ENCODE measurements around the gene ASB3. TPM values are rescaled to one million over a fixed set of nuclear protein-coding genes. Genes with fewer than 3 reads are reported as not detected.
"Not testable (repeated sequence)": the region's sequence is repeated elsewhere in the genome, so short reads cannot be mapped to it uniquely, and the experiment has no call there.

ASB3 gene, protein sequence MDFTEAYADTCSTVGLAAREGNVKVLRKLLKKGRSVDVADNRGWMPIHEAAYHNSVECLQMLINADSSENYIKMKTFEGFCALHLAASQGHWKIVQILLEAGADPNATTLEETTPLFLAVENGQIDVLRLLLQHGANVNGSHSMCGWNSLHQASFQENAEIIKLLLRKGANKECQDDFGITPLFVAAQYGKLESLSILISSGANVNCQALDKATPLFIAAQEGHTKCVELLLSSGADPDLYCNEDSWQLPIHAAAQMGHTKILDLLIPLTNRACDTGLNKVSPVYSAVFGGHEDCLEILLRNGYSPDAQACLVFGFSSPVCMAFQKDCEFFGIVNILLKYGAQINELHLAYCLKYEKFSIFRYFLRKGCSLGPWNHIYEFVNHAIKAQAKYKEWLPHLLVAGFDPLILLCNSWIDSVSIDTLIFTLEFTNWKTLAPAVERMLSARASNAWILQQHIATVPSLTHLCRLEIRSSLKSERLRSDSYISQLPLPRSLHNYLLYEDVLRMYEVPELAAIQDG
- total RNA-seq (2021): 23.1 and 25.5 TPM in 2 replicates
- long read RNA-seq, transcript ASB3-201 (10 exons, 2,214 nt): major isoform, 166 of 215 reads
- long read RNA-seq, transcript ASB3-202 (9 exons, 1,734 nt): minor isoform, 7 of 215 reads
- long read RNA-seq, partial matches to known transcripts: 9 of 215 reads
- long read RNA-seq, other reads (novel, unspliced or antisense): 33 of 215 reads

DNA sequence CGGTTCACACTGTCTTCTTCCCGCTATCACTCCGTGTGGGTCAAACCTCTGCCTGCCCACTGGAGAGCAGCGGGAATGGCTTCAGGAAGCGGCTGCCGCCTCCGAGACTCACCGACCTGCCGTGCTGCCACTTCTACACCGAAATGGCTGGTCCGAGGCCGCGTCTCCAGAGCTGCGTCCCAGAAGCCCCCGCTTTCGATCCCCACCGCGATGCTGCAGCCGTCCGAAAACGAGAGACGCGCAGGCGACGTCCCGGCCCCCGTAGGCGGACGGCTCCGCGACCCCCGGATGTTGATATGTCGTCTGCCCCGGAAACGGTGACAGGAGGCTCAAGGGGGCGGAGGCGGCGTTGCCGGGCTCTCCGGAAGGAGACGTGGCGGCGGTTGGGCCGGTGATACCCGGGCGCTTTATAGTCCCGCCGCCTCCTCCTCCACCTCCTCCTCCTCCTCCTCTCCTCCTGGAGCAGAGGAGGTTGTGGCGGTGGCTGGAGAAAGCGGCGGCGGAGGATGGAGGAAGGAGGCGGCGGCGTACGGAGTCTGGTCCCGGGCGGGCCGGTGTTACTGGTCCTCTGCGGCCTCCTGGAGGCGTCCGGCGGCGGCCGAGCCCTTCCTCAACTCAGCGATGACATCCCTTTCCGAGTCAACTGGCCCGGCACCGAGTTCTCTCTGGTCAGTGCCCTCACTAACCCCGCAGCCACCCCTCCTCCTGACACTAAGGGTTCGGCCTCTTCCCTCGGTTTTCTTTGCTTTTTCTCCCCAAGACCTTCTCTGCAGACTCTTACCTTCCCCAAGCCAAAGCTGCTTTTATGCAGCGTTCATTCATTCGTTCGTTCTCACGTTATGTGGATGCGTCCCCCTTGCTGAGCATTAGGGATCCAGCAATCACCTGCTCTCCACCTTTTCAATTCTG, at the start of gene ASB3, which contains the start of gene ERLEC1:
TSS of gene ASB3 (minus strand) at position 249 of the 909 bp plus-strand sequence. CDS start 21,381 bp downstream, outside the sequence.
TSS of gene ERLEC1 (plus strand) at position 340 of the 909 bp plus-strand sequence. CDS start at position 507, 167 bp downstream.
- 0 out of 2 replicates have a peak within 1 kb of the TSS, but pooled peaks have one; percentile 9 for H2BK15ac ChIP-seq (ENCODE audit: low read depth, low read length)
- H3K56ac ChIP-seq (ENCODE audit: insufficient read length, low read depth, low read length): peak within 1 kb of the TSS; percentile 100
- DNase-seq: peak; percentile 95
- no peak within 1 kb of the TSS; the same call in 1 of the 2 replicates for H3K4ac ChIP-seq (ENCODE audit: low read depth, low read length)
- peak within 1 kb of the TSS; percentile 98 for H3K23ac ChIP-seq (ENCODE audit: insufficient read length, low read depth, low read length)
- H3K4me1 Mint-ChIP-seq: peaks cover 40 to 42% of the 10 kb centered on the region in 2 experiments
- H3K9me3 Mint-ChIP-seq: no peaks in the 10 kb centered on the region
- WGBS (ENCODE audit: extremely low coverage, insufficient read length, low lambda C conversion rate): no CpG with 5 or more reads among the region's 77 CpGs
- H3K4me1 ChIP-seq (ENCODE audit: insufficient read depth, low read length): no peaks in the 10 kb centered on the region
- H2AK5ac ChIP-seq (ENCODE audit: insufficient read length, low read length): no peak within 1 kb of the TSS
- H3K79me1 ChIP-seq (ENCODE audit: insufficient read depth, low read depth, low read length, poor library complexity, severe bottlenecking): peaks cover 7% of the 10 kb centered on the region
- no peaks in the 10 kb centered on the region for H3K27me3 ChIP-seq (ENCODE audit: insufficient read depth, low read length)
- H3K9me3 ChIP-seq (ENCODE audit: control insufficient read depth, low read depth, low read length): no peaks in the 10 kb centered on the region
- H3K36me3 Mint-ChIP-seq (ENCODE audit: insufficient read depth in 1 of 3, low read depth in 3 of 3): peaks cover 3 to 6% (median 5%) of the 10 kb centered on the region in 3 experiments; a peak in 3 of 7 replicates
- H3K18ac ChIP-seq (ENCODE audit: insufficient read length, low read depth, low read length): peak within 1 kb of the TSS; percentile 95
- peak within 1 kb of the TSS; percentile 84 for H3T11ph ChIP-seq (ENCODE audit: low read length)
- no peak within 1 kb of the TSS for H2BK20ac ChIP-seq (ENCODE audit: low read depth, low read length, poor library complexity, severe bottlenecking)
- H4K20me1 ChIP-seq (ENCODE audit: control insufficient read depth, insufficient read depth, insufficient read length): peaks cover 5% of the 10 kb centered on the region
- H2BK5ac ChIP-seq (ENCODE audit: insufficient read length, low read length): peak within 1 kb of the TSS; percentile 88
- H3K4me3 Mint-ChIP-seq: peak within 1 kb of the TSS; percentile 97 to 99
- TF ChIP-seq, protein P1, sequence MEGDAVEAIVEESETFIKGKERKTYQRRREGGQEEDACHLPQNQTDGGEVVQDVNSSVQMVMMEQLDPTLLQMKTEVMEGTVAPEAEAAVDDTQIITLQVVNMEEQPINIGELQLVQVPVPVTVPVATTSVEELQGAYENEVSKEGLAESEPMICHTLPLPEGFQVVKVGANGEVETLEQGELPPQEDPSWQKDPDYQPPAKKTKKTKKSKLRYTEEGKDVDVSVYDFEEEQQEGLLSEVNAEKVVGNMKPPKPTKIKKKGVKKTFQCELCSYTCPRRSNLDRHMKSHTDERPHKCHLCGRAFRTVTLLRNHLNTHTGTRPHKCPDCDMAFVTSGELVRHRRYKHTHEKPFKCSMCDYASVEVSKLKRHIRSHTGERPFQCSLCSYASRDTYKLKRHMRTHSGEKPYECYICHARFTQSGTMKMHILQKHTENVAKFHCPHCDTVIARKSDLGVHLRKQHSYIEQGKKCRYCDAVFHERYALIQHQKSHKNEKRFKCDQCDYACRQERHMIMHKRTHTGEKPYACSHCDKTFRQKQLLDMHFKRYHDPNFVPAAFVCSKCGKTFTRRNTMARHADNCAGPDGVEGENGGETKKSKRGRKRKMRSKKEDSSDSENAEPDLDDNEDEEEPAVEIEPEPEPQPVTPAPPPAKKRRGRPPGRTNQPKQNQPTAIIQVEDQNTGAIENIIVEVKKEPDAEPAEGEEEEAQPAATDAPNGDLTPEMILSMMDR (conservative IDR thresholded peaks at IDR 0.05): no peak
- no peaks in the 10 kb centered on the region for H3K27me3 Mint-ChIP-seq (ENCODE audit: low read depth)
- H2BK12ac ChIP-seq (ENCODE audit: insufficient read length, low read depth, low read length): peak within 1 kb of the TSS; percentile 8
- H3K79me2 ChIP-seq (ENCODE audit: insufficient read depth, low read length): peaks cover 24% of the 10 kb centered on the region; the same call in 1 of the 2 replicates
- H3K9ac ChIP-seq (ENCODE audit: extremely low read depth, insufficient read length, low read length): peak within 1 kb of the TSS; percentile 98
- H2BK120ac ChIP-seq (ENCODE audit: low read depth, low read length, poor library complexity, severe bottlenecking): peak within 1 kb of the TSS; percentile 80
- peak within 1 kb of the TSS; percentile 95 for H4K91ac ChIP-seq (ENCODE audit: insufficient read length, low read depth, low read length)
- H4K8ac ChIP-seq (replicated peaks; ENCODE audit: insufficient read length, low read depth, low read length): peak within 1 kb of the TSS; percentile 61
- peak within 1 kb of the TSS; percentile 95 for H3K27ac ChIP-seq (ENCODE audit: insufficient read length, low read depth, low read length)
- peak within 1 kb of the TSS; percentile 98 for H4K5ac ChIP-seq (ENCODE audit: insufficient read length, low read depth, low read length)
- peak within 1 kb of the TSS; percentile 26 for H2AFZ ChIP-seq (ENCODE audit: low read length)
- peak within 1 kb of the TSS; percentile 99 to 100 (median 100) for H3K27ac Mint-ChIP-seq
- peak within 1 kb of the TSS; percentile 98 for H3K14ac ChIP-seq (ENCODE audit: insufficient read depth, low read length)
- H3K23me2 ChIP-seq (ENCODE audit: insufficient read length, low read depth, low read length, poor library complexity, severe bottlenecking): peaks cover 15% of the 10 kb centered on the region
- H3K4me2 ChIP-seq (ENCODE audit: insufficient read depth, insufficient read length, low read length): peak within 1 kb of the TSS; percentile 100

DNA sequence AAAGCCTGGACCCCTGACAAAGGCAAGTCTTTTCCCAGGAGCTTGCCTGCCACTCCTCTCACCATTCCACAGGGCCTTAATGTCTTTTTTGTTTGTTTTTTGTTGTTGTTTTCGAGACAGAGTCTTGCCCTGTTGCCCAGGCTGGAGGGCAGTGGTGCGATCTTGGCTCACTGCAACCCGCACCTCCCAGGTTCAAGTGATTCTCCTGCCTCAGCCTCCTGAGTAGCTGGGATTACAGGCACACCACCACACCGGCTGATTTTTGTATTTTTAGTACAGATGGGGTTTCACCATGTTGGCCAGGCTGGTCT, 43.2 kb upstream of the ASB3 start:
- not testable (repeated sequence) for H3K18ac ChIP-seq (ENCODE audit: insufficient read length, low read depth, low read length); H2AK5ac ChIP-seq (ENCODE audit: insufficient read length, low read length); H3K9me3 Mint-ChIP-seq; H3K9ac ChIP-seq (ENCODE audit: extremely low read depth, insufficient read length, low read length); H4K8ac ChIP-seq (replicated peaks; ENCODE audit: insufficient read length, low read depth, low read length); H3K79me1 ChIP-seq (ENCODE audit: insufficient read depth, low read depth, low read length, poor library complexity, severe bottlenecking); H2BK12ac ChIP-seq (ENCODE audit: insufficient read length, low read depth, low read length); H3K27me3 ChIP-seq (ENCODE audit: insufficient read depth, low read length); DNase-seq; H3K56ac ChIP-seq (ENCODE audit: insufficient read length, low read depth, low read length); H4K5ac ChIP-seq (ENCODE audit: insufficient read length, low read depth, low read length); H3K4ac ChIP-seq (ENCODE audit: low read depth, low read length); H3K27ac ChIP-seq (ENCODE audit: insufficient read length, low read depth, low read length); H3K79me2 ChIP-seq (ENCODE audit: insufficient read depth, low read length); H3K23ac ChIP-seq (ENCODE audit: insufficient read length, low read depth, low read length); H3K4me3 Mint-ChIP-seq; H4K20me1 ChIP-seq (ENCODE audit: control insufficient read depth, insufficient read depth, insufficient read length); H2BK120ac ChIP-seq (ENCODE audit: low read depth, low read length, poor library complexity, severe bottlenecking); H3K14ac ChIP-seq (ENCODE audit: insufficient read depth, low read length); H4K91ac ChIP-seq (ENCODE audit: insufficient read length, low read depth, low read length); H2BK5ac ChIP-seq (ENCODE audit: insufficient read length, low read length); H3K36me3 Mint-ChIP-seq (ENCODE audit: insufficient read depth in 1 of 3, low read depth in 3 of 3); H3K23me2 ChIP-seq (ENCODE audit: insufficient read length, low read depth, low read length, poor library complexity, severe bottlenecking); H2AFZ ChIP-seq (ENCODE audit: low read length); H3T11ph ChIP-seq (ENCODE audit: low read length); H2BK20ac ChIP-seq (ENCODE audit: low read depth, low read length, poor library complexity, severe bottlenecking); H3K4me2 ChIP-seq (ENCODE audit: insufficient read depth, insufficient read length, low read length); H3K27me3 Mint-ChIP-seq (ENCODE audit: low read depth); H3K9me3 ChIP-seq (ENCODE audit: control insufficient read depth, low read depth, low read length); H2BK15ac ChIP-seq (ENCODE audit: low read depth, low read length)
- peaks cover 10% of the 10 kb centered on the region; the same call in 1 of the 2 replicates for H3K4me1 ChIP-seq (ENCODE audit: insufficient read depth, low read length)
- Mint-ChIP-seq H3K4me1 (peaks cover 29 to 30% of the 10 kb centered on the region in 2 experiments), H3K27ac (peak overlapping the region in 2 of 3 experiments; percentile 57 to 59; a peak in 2 of 7 replicates)
- no CpG with 5 or more reads among the region's 4 CpGs for whole genome bisulfite sequencing (ENCODE audit: extremely low coverage, insufficient read length, low lambda C conversion rate)

Data from H9 (cell line).